SK-N-MC (cell line): ENCODE measurements around the gene CAMK2A.
"Not testable (repeated sequence)": the region's sequence is repeated elsewhere in the genome, so short reads cannot be mapped to it uniquely, and the experiment has no call there.

Experiments used
- DNase-seq: peaks from one replicate; pipeline ENCODE4 v3.0.0-alpha.2; 2011; ENCODE audit warnings: low read depth, low spot score
- H3K27ac ChIP-seq: fragments of 200-600 bp; sonication (generic); 2 replicates; pipeline ENCODE4 v1.5.1; 2016; ENCODE audit warnings: mixed run types
- H3K36me3 ChIP-seq: fragments of 200-600 bp; sonication (generic); 2 replicates; pipeline ENCODE4 v1.6.1; 2017; ENCODE audit warnings: antibody characterized with exemption, low read length, mixed read lengths; ENCODE audit not compliant: insufficient read depth
- H3K4me3 ChIP-seq: fragments of 200-600 bp; sonication (generic); 2 replicates; pipeline ENCODE4 v1.5.1; 2016
- H3K9ac ChIP-seq: fragments of 200-600 bp; sonication (generic); 2 replicates; pipeline ENCODE4 v1.8.0; 2017; ENCODE audit warnings: mixed run types, mixed read lengths; ENCODE audit not compliant: insufficient read length
- H3K9me3 ChIP-seq: fragments of 200-600 bp; sonication (generic); 2 replicates; pipeline ENCODE4 v1.6.1; 2017; ENCODE audit warnings: low read depth, mild to moderate bottlenecking, antibody characterized with exemption, low read length, moderate library complexity, mixed read lengths
- EZH2 ChIP-seq: fragments of 200-600 bp; sonication (generic); IDR thresholded peaks from one replicate; pipeline ENCODE4 v1.6.1; 2017; ENCODE audit warnings: antibody characterized with exemption
- FOXP2 ChIP-seq: optimal IDR thresholded peaks from 2 replicates; pipeline ENCODE3; 2011; ENCODE audit warnings: mild to moderate bottlenecking, moderate library complexity; ENCODE audit not compliant: insufficient read depth; ENCODE audit errors: extremely low read length, control extremely low read depth
- POLR2AphosphoS5 ChIP-seq: IDR thresholded peaks from 2 replicates; pipeline ENCODE4 v1.6.1; 2012; ENCODE audit warnings: mild to moderate bottlenecking, low read depth, low read length, borderline replicate concordance

CAMK2A gene

DNA sequence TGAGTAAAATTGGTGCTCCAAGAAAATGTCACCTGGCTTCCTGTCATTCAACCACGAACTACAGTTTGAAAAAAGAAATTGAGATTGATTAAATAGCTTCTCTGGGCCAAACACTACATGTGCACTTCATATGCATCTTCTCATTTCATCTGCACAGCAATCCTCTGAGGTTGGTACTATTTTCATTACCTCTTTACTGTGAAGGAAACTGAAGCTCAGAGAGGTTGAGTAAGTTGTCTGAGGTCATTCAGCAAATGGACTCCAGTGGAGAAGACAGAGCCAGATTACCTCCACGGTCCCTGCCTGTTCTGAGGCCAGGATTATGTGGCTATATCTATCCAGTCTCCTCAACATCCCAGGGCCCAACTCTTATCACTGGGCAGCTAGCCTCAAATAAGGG is 53.3 kb downstream of the CAMK2A start:
- H3K9me3 ChIP-seq: no peaks in the 10 kb centered on the region
- no peak overlapping the region for H3K9ac ChIP-seq
- H3K36me3 ChIP-seq: no peaks in the 10 kb centered on the region
- no peak for TF ChIP-seq POLR2AphosphoS5
- TF ChIP-seq EZH2: no peak
- TF ChIP-seq FOXP2: no peak
- H3K4me3 ChIP-seq: no peak overlapping the region
- no peak overlapping the region for H3K27ac ChIP-seq
- DNase-seq: no peak

GRCh38 chr5:150235500-150235854 is 54.1 kb downstream of the CAMK2A start:
- H3K9ac ChIP-seq: peak overlapping the region; percentile 5
- no peak overlapping the region for H3K27ac ChIP-seq
- no peaks in the 10 kb centered on the region for H3K36me3 ChIP-seq
- DNase-seq: no peak
- H3K9me3 ChIP-seq: no peaks in the 10 kb centered on the region
- 0 out of 2 replicates have a peak overlapping the region, but pooled peaks have one; percentile 3 for H3K4me3 ChIP-seq
- TF ChIP-seq EZH2 (no peak), POLR2AphosphoS5 (no peak)

GRCh38 chr5:150234576-150235499 is 54.7 kb downstream of the CAMK2A start:
- no peak for TF ChIP-seq EZH2
- TF ChIP-seq FOXP2: no peak
- TF ChIP-seq POLR2AphosphoS5: no peak
- Histone ChIP-seq H3K36me3 (no peaks in the 10 kb centered on the region), H3K27ac (no peak overlapping the region), H3K4me3 (0 out of 2 replicates have a peak overlapping the region, but pooled peaks have one; percentile 3), H3K9ac (peak overlapping the region; percentile 5), H3K9me3 (no peaks in the 10 kb centered on the region)
- no peak for DNase-seq

DNA sequence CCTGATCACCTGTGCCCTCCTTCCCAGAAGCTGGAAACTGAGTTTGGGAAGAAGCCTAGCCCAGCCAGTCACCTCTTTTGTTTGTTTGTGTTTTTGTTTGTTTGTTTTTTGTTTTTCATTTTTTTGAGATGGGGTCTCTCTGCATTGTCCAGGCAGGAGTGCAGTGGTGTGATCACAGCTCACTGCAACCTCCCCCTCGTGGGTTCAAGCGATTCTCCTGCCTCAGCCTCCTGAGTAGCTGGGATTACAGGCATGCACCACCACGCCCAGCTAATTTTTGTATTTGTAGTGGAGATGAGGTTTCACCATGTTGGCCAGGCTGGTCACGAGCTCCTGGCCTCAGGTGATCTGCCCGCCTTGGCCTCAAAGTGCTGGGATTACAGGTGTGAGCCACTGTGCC is 55.9 kb downstream of the CAMK2A start:
- H3K27ac ChIP-seq, H3K9ac ChIP-seq, H3K9me3 ChIP-seq, H3K4me3 ChIP-seq, H3K36me3 ChIP-seq, DNase-seq: not testable (repeated sequence)

DNA sequence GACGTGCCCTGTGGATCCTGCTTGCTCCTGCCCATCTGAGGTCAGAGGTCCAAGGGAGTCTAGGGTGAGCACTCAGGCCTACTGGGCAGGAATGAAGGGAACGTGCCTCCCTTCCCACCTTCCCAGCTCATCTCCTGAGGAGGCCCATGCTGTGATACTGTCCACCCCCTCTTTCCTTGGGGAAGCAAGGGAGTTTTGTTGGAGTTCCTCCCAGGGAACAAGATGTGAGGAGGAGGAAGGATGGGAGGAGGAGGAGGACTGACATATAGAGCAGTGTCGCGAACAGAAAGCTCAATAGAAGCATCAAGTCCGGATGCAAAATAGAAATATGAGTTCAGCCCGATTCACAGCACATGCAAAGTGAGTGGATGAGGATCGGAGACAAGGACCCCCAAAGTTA is 58.7 kb downstream of the CAMK2A start:
- Histone ChIP-seq H3K9ac (no peak overlapping the region), H3K9me3 (no peaks in the 10 kb centered on the region)
- no peak for TF ChIP-seq FOXP2
- no peak for TF ChIP-seq EZH2
- TF ChIP-seq POLR2AphosphoS5: no peak

DNA sequence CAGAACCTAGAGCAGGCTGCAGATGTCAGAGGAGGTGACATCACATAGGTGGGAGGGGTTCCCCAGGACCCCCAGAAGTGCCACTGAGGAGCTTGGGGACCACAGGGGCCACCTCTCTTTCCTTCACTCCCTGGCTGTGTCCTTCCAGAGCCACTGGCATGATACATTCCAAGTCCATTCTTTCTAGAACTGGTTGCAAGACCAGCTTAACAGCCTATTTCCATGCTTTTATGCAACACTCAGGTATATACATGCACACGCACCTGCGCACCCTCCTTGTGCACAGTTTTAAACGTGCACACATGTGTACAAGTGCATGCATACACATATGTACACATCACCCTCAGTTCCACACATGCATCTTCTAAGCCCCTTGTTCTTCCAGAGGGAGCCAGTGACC is 60.0 kb downstream of the CAMK2A start:
- H3K4me3 ChIP-seq: no peak overlapping the region
- no peaks in the 10 kb centered on the region for H3K9me3 ChIP-seq
- TF ChIP-seq EZH2: no peak
- TF ChIP-seq FOXP2: no peak
- TF ChIP-seq POLR2AphosphoS5: no peak
- no peak overlapping the region for H3K9ac ChIP-seq
- no peaks in the 10 kb centered on the region for H3K36me3 ChIP-seq
- no peak overlapping the region for H3K27ac ChIP-seq
- DNase-seq: no peak

More for the DNA sequence above, 58.7 kb downstream of the CAMK2A start:
- no peaks in the 10 kb centered on the region for H3K36me3 ChIP-seq
- no peak for DNase-seq
- H3K4me3 ChIP-seq: no peak overlapping the region
- H3K27ac ChIP-seq: no peak overlapping the region

DNA sequence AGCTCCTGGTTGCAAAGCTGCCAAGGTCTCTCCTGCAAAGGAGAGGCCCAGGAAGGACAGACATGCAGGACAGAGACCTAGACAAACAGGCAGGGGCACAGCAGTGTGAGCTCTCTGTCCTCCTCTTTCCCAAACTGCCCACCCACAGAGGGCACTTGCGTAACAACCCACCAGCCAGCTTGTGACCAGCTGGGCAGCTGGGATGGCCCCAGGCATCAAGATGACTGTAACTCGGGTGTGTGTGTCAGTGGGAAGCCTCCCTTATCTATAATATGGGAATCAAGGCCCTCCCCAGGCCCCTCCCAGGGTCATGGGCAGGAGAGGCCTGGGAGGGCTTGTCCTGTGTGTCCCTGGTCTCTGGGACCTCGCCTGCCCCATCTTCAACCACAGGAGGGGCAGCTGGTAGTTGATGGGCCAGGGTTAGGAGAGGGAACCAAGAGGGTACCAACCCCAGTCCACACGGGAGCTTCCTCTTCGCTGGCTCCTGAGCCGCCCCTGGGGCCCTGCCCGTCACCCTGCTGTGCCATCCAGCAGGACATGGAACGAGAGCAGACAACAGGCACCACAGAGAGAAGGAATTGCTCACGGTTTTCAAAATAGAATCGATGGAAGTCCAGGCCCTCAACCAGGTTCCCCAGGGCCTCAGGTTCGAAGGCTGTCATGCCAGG is 61.8 kb downstream of the CAMK2A start:
- Histone ChIP-seq H3K27ac (no peak overlapping the region), H3K4me3 (no peak overlapping the region), H3K9ac (no peak overlapping the region), H3K9me3 (no peaks in the 10 kb centered on the region), H3K36me3 (no peaks in the 10 kb centered on the region)
- no peak for DNase-seq
- no peak for TF ChIP-seq EZH2
- no peak for TF ChIP-seq POLR2AphosphoS5
- TF ChIP-seq FOXP2: no peak

- H3K27ac ChIP-seq: no peak overlapping the region
- no peak overlapping the region for H3K9ac ChIP-seq
- H3K36me3 ChIP-seq: no peaks in the 10 kb centered on the region
- no peak for TF ChIP-seq FOXP2
- TF ChIP-seq POLR2AphosphoS5: no peak
- no peak for TF ChIP-seq EZH2
- H3K4me3 ChIP-seq: no peak overlapping the region
- H3K9me3 ChIP-seq: no peaks in the 10 kb centered on the region
- no peak for DNase-seq
Measured at GRCh38 chr5:150227036-150227435, 62.5 kb downstream of the CAMK2A start.

DNA sequence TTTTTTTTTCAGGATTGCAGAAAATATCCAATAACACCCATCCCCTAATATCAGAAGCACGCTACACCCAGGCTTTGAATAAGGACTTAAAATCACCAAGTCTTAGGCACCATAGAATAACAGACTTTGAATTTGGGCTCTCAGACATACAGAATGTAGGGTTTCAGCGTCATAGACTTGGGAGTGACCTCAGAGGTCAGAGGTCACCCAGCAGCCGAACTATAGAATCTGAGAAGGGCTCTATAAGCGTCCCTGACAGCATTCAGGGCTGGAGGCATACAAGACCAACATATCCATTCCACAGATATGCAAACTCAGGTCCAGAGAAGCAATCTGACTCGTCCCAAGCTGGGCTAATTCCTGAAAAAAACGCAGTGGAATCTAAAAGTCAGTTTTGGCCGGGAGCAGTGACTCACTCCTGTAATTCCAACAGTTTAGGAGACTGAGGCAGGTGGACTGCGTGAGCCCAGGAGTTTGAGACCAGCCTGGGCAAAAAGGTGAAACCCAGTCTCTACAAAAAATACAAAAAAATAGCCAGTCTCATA is 65.0 kb downstream of the CAMK2A start:
- no peaks in the 10 kb centered on the region for H3K9me3 ChIP-seq
- H3K27ac ChIP-seq: no peak overlapping the region
- no peak overlapping the region for H3K9ac ChIP-seq
- no peak for DNase-seq
- H3K4me3 ChIP-seq: no peak overlapping the region
- H3K36me3 ChIP-seq: no peaks in the 10 kb centered on the region
- TF ChIP-seq FOXP2: no peak
- TF ChIP-seq POLR2AphosphoS5: no peak
- no peak for TF ChIP-seq EZH2
